Stimulated activated CD8-positive, alpha-beta memory T cell treated with anti-CD3 and anti-CD28 coated beads, Interleukin-7, amount 100 ng/mL, for 4 hours (primary cell): ENCODE data around the gene LRRTM3.

Experiments
- DNase-seq, 2 donors: peaks; one replicate each; pipeline ENCODE4 v3.0.0-alpha.2; 2020; ENCODE audit warnings: low read depth in 2 of 2

Gene LRRTM3

GRCh38 chr10:66925896-66926715 is at the start of gene LRRTM3:
Gene LRRTM3, plus strand, starts transcription at chr10:66926036.
- DNase-seq = no peak

- no peak for DNase-seq
Measured at GRCh38 chr10:66877361-66877760, 48.5 kb upstream of the LRRTM3 start.

- DNase-seq = no peak
Measured at GRCh38 chr10:66880292-66880691, 45.5 kb upstream of the LRRTM3 start.

- DNase-seq = no peak
Measured at GRCh38 chr10:66880826-66881225, 45.0 kb upstream of the LRRTM3 start.

- DNase-seq = no peak
Measured at GRCh38 chr10:66881814-66882213, 44.0 kb upstream of the LRRTM3 start.

- no peak for DNase-seq
Measured at GRCh38 chr10:66882271-66882670, 43.6 kb upstream of the LRRTM3 start.

- no peak for DNase-seq
Measured at GRCh38 chr10:66886848-66887247, 39.0 kb upstream of the LRRTM3 start.

GRCh38 chr10:66888237-66888636 is 37.6 kb upstream of the LRRTM3 start:
- DNase-seq = no peak

- no peak for DNase-seq
Measured at GRCh38 chr10:66892871-66893270, 33.0 kb upstream of the LRRTM3 start.

GRCh38 chr10:66910671-66911070 is 15.2 kb upstream of the LRRTM3 start:
- no peak for DNase-seq

GRCh38 chr10:66916030-66916429 is 9.8 kb upstream of the LRRTM3 start:
- DNase-seq = no peak

GRCh38 chr10:66917104-66917503 is 8.7 kb upstream of the LRRTM3 start:
- no peak for DNase-seq

- DNase-seq = no peak
Measured at GRCh38 chr10:66919248-66919647, 6.6 kb upstream of the LRRTM3 start.

GRCh38 chr10:66924674-66925345 is 1.0 kb upstream of the LRRTM3 start:
- no peak for DNase-seq

GRCh38 chr10:66925373-66925772 is 463 bp upstream of the LRRTM3 start:
- no peak for DNase-seq

- no peak for DNase-seq
Measured at GRCh38 chr10:66926841-66927240, 1.0 kb downstream of the LRRTM3 start.

- no peak for DNase-seq
Measured at GRCh38 chr10:66927251-66927935, 1.6 kb downstream of the LRRTM3 start.

- no peak for DNase-seq
Measured at GRCh38 chr10:66927971-66928770, 2.3 kb downstream of the LRRTM3 start.

GRCh38 chr10:66928776-66929175 is 2.9 kb downstream of the LRRTM3 start:
- no peak for DNase-seq

GRCh38 chr10:66929375-66929774 is 3.5 kb downstream of the LRRTM3 start:
- no peak for DNase-seq

- no peak for DNase-seq
Measured at GRCh38 chr10:66931340-66931948, 5.6 kb downstream of the LRRTM3 start.
